NCI-H1417 treated with DMSO at 0.1 percent for 48 hours (cell line): ENCODE data around the gene HNF1A.

ENCODE experiments used
- DNase-seq: peaks from one replicate; lab custom pipeline; 2025; lab: John Stamatoyannopoulos, UW

HNF1A gene

GRCh38 chr12:120959111-120959878 is 19.0 kb upstream of the HNF1A start:
- no peak for DNase-seq

DNA sequence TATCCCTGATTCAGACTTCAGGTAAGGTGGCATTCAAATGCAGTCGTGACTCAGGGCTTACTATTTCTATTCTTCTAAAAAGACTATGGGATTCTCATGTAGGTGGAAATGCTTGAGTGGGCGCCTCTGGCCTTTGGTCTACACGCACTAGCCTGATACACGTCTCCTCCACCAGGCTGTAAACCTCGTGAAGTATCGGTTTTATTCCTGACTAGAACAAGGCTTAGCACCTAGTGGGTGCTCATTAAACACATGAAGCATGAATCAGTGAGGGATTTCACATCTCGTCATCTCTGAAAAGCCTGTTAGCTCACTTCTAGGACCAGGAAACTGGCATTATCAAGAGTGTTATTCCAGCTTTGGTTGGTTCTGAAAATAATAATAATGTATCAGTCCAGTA is 17.7 kb upstream of the HNF1A start:
- no peak for DNase-seq

- no peak for DNase-seq
These were observed 16.5 kb upstream of the HNF1A start for GRCh38 chr12:120961604-120962531.

GRCh38 chr12:120962532-120963020 is 15.8 kb upstream of the HNF1A start:
- DNase-seq, result no peak

GRCh38 chr12:120964298-120964697 is 14.0 kb upstream of the HNF1A start:
- no peak for DNase-seq

- no peak for DNase-seq
These were observed 12.7 kb upstream of the HNF1A start for GRCh38 chr12:120965534-120966091.

- no peak for DNase-seq
These were observed 8.0 kb upstream of the HNF1A start for GRCh38 chr12:120970310-120970709.

DNA sequence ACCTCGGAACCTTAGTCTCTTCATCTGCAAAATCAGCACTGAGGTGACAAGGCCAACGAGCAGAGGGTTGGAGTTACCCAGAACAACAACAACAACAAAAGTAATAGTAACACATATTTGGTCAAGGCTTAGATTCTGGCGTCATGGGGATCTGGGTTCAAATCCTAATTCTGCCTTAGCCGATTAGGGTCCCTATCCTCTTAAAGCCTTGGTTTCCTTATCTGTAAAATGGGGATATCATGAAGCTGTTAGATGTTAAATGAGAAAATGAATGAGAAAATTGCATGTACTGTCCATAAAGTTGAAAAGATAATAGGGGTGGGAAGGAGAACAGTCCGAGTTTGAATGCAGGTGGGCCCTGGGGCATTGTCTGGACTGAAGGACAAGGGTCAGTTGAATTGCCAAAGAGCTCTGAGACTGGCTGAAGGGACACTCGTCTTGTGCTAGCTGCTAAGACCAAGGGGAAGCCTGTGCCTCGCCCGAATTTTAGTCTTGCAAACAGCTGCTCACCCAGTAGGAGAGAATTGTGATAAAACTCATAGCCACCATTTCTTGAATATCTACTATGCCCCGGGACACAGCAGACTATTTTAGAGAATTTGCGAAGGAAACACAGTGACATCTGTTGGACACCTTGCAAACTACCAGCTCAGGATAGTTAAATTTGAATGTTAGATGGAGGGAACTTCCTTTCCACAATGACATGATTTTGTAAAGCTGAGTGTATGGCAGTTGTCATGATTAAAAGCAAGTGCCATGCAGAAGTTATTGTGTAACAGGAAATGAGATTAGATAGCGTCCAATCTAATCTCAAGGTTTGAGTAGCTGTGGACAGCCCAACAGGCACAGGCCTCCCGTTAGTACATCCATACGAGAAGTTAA is 6.8 kb upstream of the HNF1A start:
- no peak for DNase-seq

DNA sequence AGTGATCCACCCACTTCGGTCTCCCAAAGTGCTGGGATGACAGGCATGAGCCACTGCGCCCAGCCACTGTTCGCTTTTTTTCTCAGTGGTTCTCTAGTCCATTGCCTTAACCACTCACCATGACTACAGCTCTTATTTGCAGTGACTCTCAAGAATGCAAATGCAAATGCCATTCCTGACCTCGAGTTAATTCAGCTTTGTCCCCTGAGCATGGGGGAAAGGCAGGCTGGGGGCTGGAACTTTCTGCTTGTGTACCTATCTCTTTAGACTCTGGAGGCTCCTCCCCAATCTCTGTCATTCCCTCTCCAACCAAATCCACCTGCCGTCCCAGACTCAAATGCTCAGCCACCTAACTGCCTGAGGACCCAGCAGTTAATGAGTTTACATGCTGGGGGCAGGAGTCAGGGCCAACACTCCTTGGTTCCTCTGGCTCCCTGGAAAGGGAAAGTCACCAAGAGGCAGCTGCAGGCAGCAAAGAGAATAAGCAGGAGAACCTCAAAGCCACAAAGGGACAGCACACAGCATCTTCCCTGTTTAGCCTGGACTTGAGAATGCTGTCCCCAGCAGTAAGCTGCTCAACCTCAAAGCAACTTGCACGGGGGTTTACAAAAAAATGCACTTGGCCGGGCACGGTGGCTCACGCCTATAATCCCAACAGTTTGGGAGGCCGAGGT is 5.3 kb upstream of the HNF1A start:
- DNase-seq, result no peak

DNA sequence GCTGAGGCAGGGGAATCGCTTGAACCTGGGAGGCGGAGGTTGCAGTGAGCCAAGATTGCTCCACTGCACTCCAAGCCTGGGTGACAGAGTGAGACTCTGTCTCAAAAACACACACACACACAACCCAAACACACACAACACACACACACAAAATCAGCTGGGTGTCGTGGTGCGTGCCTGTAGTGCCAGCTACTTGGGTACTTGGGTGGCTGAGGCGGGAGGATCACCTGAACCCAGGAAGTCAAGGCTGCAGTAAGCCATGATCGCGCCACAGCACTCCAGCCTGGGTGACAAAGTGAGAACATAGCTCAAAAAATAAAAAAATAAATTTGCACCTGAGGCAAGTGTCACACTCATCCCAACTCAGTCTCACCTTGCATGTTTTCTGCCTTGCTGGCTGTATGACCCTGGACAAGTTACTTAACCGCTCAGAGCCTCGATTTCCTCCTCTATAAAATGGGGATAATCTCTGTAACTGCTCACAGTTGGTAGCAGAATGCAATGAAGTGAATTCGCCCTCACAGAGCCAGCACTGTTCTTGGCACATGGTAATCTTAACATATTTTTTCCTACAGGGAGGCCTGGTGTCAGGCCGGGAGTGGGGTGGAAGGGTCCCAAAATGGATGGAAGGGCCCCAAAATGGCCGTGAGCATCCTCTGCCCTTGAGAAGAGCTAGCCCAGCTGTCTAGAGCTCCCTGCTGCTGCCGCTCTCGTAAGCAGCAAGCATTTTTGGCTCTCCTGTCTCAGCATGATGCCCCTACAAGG is 630 bp upstream of the HNF1A start:
- DNase-seq, result no peak

DNA sequence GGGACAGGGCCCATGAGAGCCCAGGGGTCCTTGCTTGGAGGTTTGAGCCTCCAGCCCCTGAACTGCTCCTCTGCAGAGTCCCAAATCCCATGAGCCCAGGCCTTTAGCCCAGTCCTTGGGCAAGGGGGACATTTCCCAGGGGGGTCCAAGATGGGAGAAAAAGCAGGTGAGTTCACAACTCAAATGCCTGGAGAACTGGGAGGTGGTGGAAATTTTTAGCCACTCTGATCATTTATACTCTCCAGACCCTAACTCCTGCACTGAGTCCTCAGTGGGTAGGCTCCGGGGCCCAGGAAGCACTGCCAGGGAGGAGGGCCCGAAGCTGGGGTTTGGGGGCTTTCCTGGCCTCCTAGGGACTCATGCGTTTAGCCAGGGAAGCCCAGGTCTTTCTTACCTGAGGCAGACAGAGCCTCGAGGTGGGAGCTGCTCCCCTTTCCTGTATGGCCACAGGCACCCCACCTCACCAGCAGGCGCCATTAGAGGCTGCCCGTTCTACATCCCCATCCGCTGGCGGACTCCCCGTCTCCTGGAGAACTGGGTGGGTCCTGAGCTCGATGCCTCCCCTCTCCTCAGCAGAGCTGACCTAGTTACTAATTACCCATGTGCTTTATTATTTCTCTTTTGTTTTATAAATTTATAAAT is 998 bp downstream of the HNF1A start:
- no peak for DNase-seq

DNA sequence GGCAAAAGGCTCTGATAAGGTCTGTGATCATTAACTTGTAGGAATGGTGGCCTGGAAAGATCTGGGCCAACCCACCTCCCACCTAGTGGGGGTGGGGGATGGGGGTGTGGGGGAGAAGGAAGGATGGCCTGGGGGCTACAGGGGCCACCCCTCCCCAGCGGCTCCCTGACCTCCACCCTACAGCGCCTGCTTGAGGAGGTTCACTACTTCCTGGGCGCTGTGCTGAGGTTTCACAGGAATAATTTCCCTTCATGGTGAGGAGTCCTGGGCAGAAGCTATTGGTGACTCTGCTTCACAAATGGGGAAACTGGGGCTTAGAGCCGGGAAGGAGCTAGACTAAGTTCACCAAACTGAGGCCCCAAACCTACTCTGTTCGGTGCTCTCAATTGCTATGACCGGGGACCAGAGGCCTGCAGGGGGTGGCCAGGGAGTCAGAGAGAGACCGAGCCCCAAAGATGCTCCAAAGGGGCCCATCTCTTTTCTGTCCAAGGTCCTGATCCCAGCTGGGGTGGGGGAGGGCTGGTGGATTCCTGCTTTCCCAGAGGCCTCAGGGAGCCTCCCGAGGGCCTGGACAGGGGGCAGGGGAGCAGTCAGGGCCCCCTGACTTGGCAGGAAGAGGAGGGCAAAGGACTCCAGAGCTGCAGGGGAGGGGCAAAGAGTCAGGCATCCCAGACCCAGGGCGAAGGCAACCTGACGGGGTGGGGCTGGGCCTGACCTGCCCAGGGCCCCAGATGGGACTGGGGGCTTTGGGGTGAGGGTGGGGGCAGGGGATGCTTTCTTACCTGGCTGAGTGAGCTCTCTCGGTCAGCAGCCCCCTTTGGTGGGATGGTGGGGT is 1.7 kb downstream of the HNF1A start:
- DNase-seq, result no peak

- no peak for DNase-seq
These were observed 2.5 kb downstream of the HNF1A start for GRCh38 chr12:120980800-120981368.

DNA sequence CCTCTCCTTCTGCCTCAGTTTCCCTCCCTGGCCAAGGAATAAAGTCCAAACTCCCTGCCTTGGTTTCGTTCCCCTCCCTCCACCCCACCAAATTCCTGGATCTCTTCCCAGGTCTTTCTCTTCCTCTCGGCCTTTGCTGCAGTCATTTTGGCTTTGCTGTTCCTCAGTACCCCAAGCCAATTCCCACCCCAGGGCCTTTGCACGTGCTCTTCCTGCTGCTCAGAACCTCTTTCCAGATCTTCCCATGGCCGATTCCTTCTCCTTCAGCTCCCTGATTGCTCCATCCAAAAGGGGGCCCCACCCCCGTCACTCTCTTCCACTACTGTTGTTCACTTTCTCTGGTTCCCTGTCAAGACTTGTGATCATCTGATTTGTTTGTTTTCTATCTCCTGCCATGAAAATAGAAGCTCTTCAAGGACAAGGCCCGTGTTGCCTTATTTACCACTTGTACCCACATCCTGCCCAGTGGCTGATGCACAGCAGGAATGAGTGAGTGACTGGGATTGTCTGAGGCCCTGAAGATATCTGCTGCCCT is 3.1 kb downstream of the HNF1A start:
- no peak for DNase-seq

DNA sequence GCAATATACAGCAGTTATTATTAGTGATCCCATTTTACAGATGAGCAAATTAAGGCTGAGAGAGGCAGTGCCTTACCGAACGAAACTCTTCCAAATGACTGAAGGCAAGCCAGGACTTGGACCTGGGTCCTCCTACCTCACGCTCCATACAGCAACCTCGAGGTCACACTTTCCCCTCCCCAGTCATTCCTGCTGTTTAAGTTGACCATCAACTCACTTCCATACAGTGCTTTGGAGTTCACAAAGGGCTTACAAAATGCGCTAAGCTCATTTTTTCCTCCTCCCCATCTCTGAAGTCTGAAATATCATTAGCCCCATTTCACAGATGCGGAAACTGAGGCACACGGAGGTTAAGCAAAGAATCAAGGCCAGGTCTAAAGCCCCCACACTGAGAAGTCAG is 4.3 kb downstream of the HNF1A start:
- DNase-seq, result no peak

DNA sequence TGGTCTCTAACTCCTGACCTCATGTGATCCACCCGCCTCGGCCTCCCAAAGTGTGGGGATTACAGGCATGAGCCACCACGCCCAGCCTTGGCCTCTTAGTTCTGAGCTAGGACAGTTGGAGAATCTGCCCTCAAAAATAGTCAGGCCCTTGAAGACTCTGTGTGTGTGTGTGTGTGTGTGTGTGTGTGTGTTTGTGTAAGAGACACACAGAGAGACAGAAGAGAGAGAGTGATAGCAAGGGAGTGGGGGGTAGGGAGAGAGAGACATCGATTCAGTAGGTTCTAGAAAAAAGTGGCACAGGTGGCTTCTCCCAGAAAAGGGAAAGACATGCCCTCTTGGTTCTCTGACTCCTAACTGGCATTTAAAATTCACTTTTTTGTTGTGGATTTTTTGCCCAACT is 5.4 kb downstream of the HNF1A start:
- DNase-seq, result no peak

DNA sequence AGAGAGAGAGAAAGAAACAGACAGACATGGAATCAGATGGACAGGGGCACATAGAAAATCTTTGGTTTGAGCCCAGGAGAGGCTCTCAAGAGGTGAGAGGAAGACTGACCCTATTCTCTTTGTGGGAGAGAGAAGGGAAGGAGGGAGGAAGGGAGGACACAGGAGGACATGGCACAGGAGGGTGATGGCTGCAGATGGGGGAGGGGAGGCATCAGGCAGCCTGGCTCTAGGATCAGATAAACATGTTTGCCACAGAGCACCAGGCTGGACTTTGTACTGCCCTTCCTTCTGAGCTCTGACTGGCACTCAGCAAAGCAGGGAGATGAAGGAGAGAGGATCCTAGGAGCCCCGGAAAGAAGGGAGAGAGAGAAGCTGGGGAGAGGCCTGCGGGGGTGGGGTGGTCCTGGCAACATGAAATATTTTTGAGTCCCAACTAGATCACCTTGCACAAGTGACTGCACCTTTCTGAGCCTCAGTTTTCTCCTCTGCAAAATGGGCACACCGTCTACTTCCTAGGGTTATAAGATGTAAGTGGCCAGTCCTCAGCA is 6.1 kb downstream of the HNF1A start:
- no peak for DNase-seq

DNA sequence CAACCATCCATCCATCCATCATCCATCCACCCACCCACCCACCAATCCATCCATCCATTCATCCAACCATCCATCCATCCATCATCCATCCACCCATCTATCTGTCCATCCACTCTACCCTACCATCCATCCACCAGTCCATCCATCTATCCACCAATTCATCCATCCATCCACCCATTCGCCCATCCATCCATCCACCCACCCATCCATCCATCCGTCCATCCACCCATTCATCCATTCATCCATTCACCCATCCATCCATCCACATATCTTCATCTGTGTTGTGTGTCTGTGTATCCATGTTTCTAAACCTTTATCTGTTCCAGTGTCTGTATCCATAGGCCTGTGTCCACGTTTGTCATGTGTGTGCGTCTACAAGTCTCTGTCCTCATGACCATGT is 9.9 kb downstream of the HNF1A start:
- DNase-seq, result no peak
